DLD1 (cell line): ENCODE measurements around the gene COLEC12.

Source experiments
- in situ Hi-C: cut with HindIII; loops from 2 replicates; pipeline ENCODE4 v1.10.0; 2017; ENCODE audit warnings: low sequenced_read_pairs

The COLEC12 gene

GRCh38 chr18:476251-476664, 24.2 kb downstream of the COLEC12 start:
- in situ Hi-C loops = no loop called here

- in situ Hi-C loops = no loop called here
Observed at GRCh38 chr18:475202-476031, 25.1 kb downstream of the COLEC12 start.

GRCh38 chr18:474416-474815, 26.1 kb downstream of the COLEC12 start:
- in situ Hi-C loops = no loop called here

GRCh38 chr18:473802-474201, 26.7 kb downstream of the COLEC12 start:
- in situ Hi-C loops = no loop called here

GRCh38 chr18:471716-472115, 28.8 kb downstream of the COLEC12 start:
- in situ Hi-C loops = no loop called here

- in situ Hi-C loops = no loop called here
Observed at GRCh38 chr18:470661-471501, 29.6 kb downstream of the COLEC12 start.

- in situ Hi-C loops = no loop called here
Observed at GRCh38 chr18:468955-469790, 31.3 kb downstream of the COLEC12 start.

- in situ Hi-C loops = no loop called here
Observed at GRCh38 chr18:463827-464541, 36.5 kb downstream of the COLEC12 start.

GRCh38 chr18:463403-463802, 37.1 kb downstream of the COLEC12 start:
- in situ Hi-C loops = no loop called here

GRCh38 chr18:461762-462161, 38.7 kb downstream of the COLEC12 start:
- in situ Hi-C loops = no loop called here

- in situ Hi-C loops = no loop called here
Observed at GRCh38 chr18:460791-461190, 39.7 kb downstream of the COLEC12 start.

- in situ Hi-C loops = no loop called here
Observed at GRCh38 chr18:459814-460593, 40.5 kb downstream of the COLEC12 start.

GRCh38 chr18:457521-458412, 42.7 kb downstream of the COLEC12 start:
- in situ Hi-C loops = no loop called here

GRCh38 chr18:457140-457519, 43.4 kb downstream of the COLEC12 start:
- in situ Hi-C loops = no loop called here

GRCh38 chr18:456361-457139, 44.0 kb downstream of the COLEC12 start:
- in situ Hi-C loops = no loop called here

GRCh38 chr18:453400-453799, 47.1 kb downstream of the COLEC12 start:
- in situ Hi-C loops = no loop called here

- in situ Hi-C loops = no loop called here
Observed at GRCh38 chr18:452816-453215, 47.7 kb downstream of the COLEC12 start.

- in situ Hi-C loops = no loop called here
Observed at GRCh38 chr18:449374-449773, 51.1 kb downstream of the COLEC12 start.
